Neuronal stem cell (in vitro differentiated cells): ENCODE results near the gene C2orf76.

Source experiments
- DNase-seq: peaks from one replicate; pipeline ENCODE4 v3.0.0-alpha.2; 2013; ENCODE audit warnings: low spot score
- H2AFZ ChIP-seq: one replicate; pipeline ENCODE4 v1.6.1; 2013; ENCODE audit warnings: mild to moderate bottlenecking, low read length, inconsistent platforms
- H2AK5ac ChIP-seq: 2 replicates; pipeline ENCODE4 v1.6.1; 2013; ENCODE audit warnings: low read depth, mild to moderate bottlenecking, inconsistent platforms, low read length, moderate library complexity, mixed read lengths
- H2BK120ac ChIP-seq: 2 replicates; pipeline ENCODE4 v1.6.1; 2013; ENCODE audit warnings: low read depth, mild to moderate bottlenecking, inconsistent platforms, low read length, moderate library complexity, mixed read lengths
- H2BK12ac ChIP-seq: one replicate; pipeline ENCODE4 v1.6.1; 2013; ENCODE audit warnings: low read length, inconsistent platforms
- H2BK15ac ChIP-seq: 2 replicates; pipeline ENCODE4 v1.6.1; 2013; ENCODE audit warnings: mild to moderate bottlenecking, low read length, inconsistent platforms, mixed read lengths
- H2BK5ac ChIP-seq: one replicate; pipeline ENCODE4 v1.6.1; 2013; ENCODE audit warnings: inconsistent platforms, mild to moderate bottlenecking, low read length, moderate library complexity
- H3K14ac ChIP-seq: one replicate; pipeline ENCODE4 v1.6.1; 2013; ENCODE audit warnings: low read length, inconsistent platforms
- H3K18ac ChIP-seq: 2 replicates; pipeline ENCODE4 v1.6.1; 2013; ENCODE audit warnings: low read length, inconsistent platforms
- H3K23ac ChIP-seq: 2 replicates; pipeline ENCODE4 v1.6.1; 2013; ENCODE audit warnings: low read depth, mild to moderate bottlenecking, mixed read lengths, low read length, inconsistent platforms; ENCODE audit not compliant: poor library complexity
- H3K27ac ChIP-seq: replicated peaks from 3 replicates; pipeline ENCODE4 v1.5.1; 2013; ENCODE audit warnings: low read length, inconsistent platforms
- H3K27me3 ChIP-seq, 3 experiments: 2 replicates each; pipeline ENCODE4 v1.6.1; 2013; ENCODE audit warnings: low read length in 3 of 3, mild to moderate bottlenecking in 2 of 3, inconsistent platforms in 1 of 3, low read depth in 1 of 3, mixed read lengths in 1 of 3, moderate library complexity in 1 of 3; ENCODE audit not compliant: control insufficient read depth in 3 of 3, insufficient read depth in 3 of 3
- H3K36me3 ChIP-seq, 2 donors: replicated peaks in 1 of 2; 2 replicates each; pipeline ENCODE4 v1.6.1; 2013; ENCODE audit warnings: low read length in 2 of 2; ENCODE audit not compliant: control insufficient read depth in 2 of 2, insufficient read depth in 2 of 2
- H3K4ac ChIP-seq: 2 replicates; pipeline ENCODE4 v1.6.1; 2013; ENCODE audit warnings: inconsistent platforms, mild to moderate bottlenecking, low read length, moderate library complexity
- H3K4me1 ChIP-seq, 2 donors: 1 replicate in 1 of 2; 2 replicates in 1 of 2; pipeline ENCODE4 v1.6.1; 2013; ENCODE audit warnings: low read length in 2 of 2, low read depth in 1 of 2; ENCODE audit not compliant: control insufficient read depth in 2 of 2, insufficient read depth in 1 of 2
- H3K4me2 ChIP-seq: one replicate; pipeline ENCODE4 v1.6.1; 2013; ENCODE audit warnings: mild to moderate bottlenecking, low read length, inconsistent platforms; ENCODE audit not compliant: insufficient read depth, poor library complexity, severe bottlenecking
- H3K4me3 ChIP-seq, 2 donors: 2 replicates each; pipeline ENCODE4 v1.5.1; 2013; ENCODE audit warnings: low read length in 2 of 2, mild to moderate bottlenecking in 2 of 2, inconsistent platforms in 1 of 2, moderate library complexity in 1 of 2
- H3K79me1 ChIP-seq: one replicate; pipeline ENCODE4 v1.6.1; 2013; ENCODE audit warnings: low read depth, mild to moderate bottlenecking, inconsistent platforms, low read length, moderate library complexity
- H3K9ac ChIP-seq: one replicate; pipeline ENCODE4 v1.6.1; 2013; ENCODE audit warnings: mild to moderate bottlenecking, low read depth, low read length, inconsistent platforms; ENCODE audit not compliant: poor library complexity
- H3K9me3 ChIP-seq, 2 donors: replicated peaks in 1 of 2; 2 replicates each; pipeline versions ENCODE3 to v1.6.1; 2013; ENCODE audit warnings: low read length in 2 of 2, mild to moderate bottlenecking in 2 of 2, inconsistent platforms in 1 of 2, low read depth in 1 of 2, mixed read lengths in 1 of 2, moderate library complexity in 1 of 2; ENCODE audit not compliant: control insufficient read depth in 2 of 2, insufficient read depth in 1 of 2
- H4K8ac ChIP-seq: one replicate; pipeline ENCODE4 v1.6.1; 2013; ENCODE audit warnings: low read depth, mild to moderate bottlenecking, inconsistent platforms, low read length, moderate library complexity
- H4K91ac ChIP-seq: one replicate; pipeline ENCODE4 v1.6.1; 2013; ENCODE audit warnings: low read length, low read depth, mild to moderate bottlenecking, inconsistent platforms; ENCODE audit not compliant: poor library complexity
- WGBS, 2 donors: extraction: QIAGEN DNeasy Blood & Tissue Kit; methylation state at CpG; one replicate each; pipeline ENCODE4 v1.1.7; 2013; ENCODE audit warnings: missing lambda C conversion rate in 2 of 2, mixed read lengths in 1 of 2; ENCODE audit not compliant: insufficient read length in 2 of 2, insufficient replicate concordance in 1 of 2; ENCODE audit errors: extremely low coverage in 2 of 2; 5-methylcytosine and 5-hydroxymethylcytosine counted together

Gene C2orf76

GRCh38 chr2:119402645-119403560 is 36.3 kb upstream of the C2orf76 start:
- H3K18ac ChIP-seq = no peak overlapping the region
- H3K4me3 ChIP-seq = no peak overlapping the region
- H2AK5ac ChIP-seq = no peak overlapping the region
- no peak overlapping the region for H2BK15ac ChIP-seq
- H3K4me2 ChIP-seq = no peak overlapping the region
- H3K36me3 ChIP-seq = no peaks in the 10 kb centered on the region
- H3K9ac ChIP-seq = peak overlapping the region; percentile 7
- H2BK5ac ChIP-seq = no peak overlapping the region
- peaks cover 4% of the 10 kb centered on the region for H3K79me1 ChIP-seq
- H3K4me1 ChIP-seq = peaks cover 0 to 2% of the 10 kb centered on the region in 2 donors
- H3K27ac ChIP-seq = no peak overlapping the region
- no peak overlapping the region for H2BK12ac ChIP-seq
- no peak overlapping the region for H3K14ac ChIP-seq
- H4K8ac ChIP-seq = no peak overlapping the region
- no peak overlapping the region for H4K91ac ChIP-seq
- no peak overlapping the region for H2AFZ ChIP-seq
- peaks cover 0 to 2% of the 10 kb centered on the region in 2 donors for H3K9me3 ChIP-seq
- H3K4ac ChIP-seq = no peak overlapping the region
- H3K23ac ChIP-seq = no peak overlapping the region
- peaks cover 0 to 5% (median 0%) of the 10 kb centered on the region in 3 experiments for H3K27me3 ChIP-seq
- no CpG with 5 or more reads among the region's 10 CpGs for WGBS, 2 donors
- no peak overlapping the region for H2BK120ac ChIP-seq
- DNase-seq = no peak

- peaks cover 0 to 2% of the 10 kb centered on the region in 2 donors for H3K9me3 ChIP-seq
- H2AK5ac ChIP-seq = no peak overlapping the region
- H3K79me1 ChIP-seq = peaks cover 4% of the 10 kb centered on the region
- no peak for DNase-seq
- H3K4ac ChIP-seq = no peak overlapping the region
- no peak overlapping the region for H4K91ac ChIP-seq
- no peaks in the 10 kb centered on the region for H3K36me3 ChIP-seq
- no peak overlapping the region for H2AFZ ChIP-seq
- no peak overlapping the region for H2BK12ac ChIP-seq
- H4K8ac ChIP-seq = no peak overlapping the region
- H3K4me3 ChIP-seq = no peak overlapping the region
- no peak overlapping the region for H3K9ac ChIP-seq
- H3K14ac ChIP-seq = no peak overlapping the region
- no peak overlapping the region for H3K27ac ChIP-seq
- H3K27me3 ChIP-seq = peaks cover 0 to 5% (median 0%) of the 10 kb centered on the region in 3 experiments
- H2BK120ac ChIP-seq = no peak overlapping the region
- no peak overlapping the region for H3K23ac ChIP-seq
- no peak overlapping the region for H2BK15ac ChIP-seq
- peaks cover 0 to 2% of the 10 kb centered on the region in 2 donors for H3K4me1 ChIP-seq
- no peak overlapping the region for H3K18ac ChIP-seq
- H2BK5ac ChIP-seq = no peak overlapping the region
- no CpG with 5 or more reads among the region's 5 CpGs for WGBS, 2 donors
- H3K4me2 ChIP-seq = no peak overlapping the region
These were observed 35.5 kb upstream of the C2orf76 start for GRCh38 chr2:119402106-119402505.

GRCh38 chr2:119397196-119397595 is 30.6 kb upstream of the C2orf76 start:
- peaks cover 4% of the 10 kb centered on the region for H3K79me1 ChIP-seq
- H2AFZ ChIP-seq = no peak overlapping the region
- H3K14ac ChIP-seq = no peak overlapping the region
- H2BK15ac ChIP-seq = peak overlapping the region; percentile 45
- H3K4me1 ChIP-seq = peaks cover 0 to 2% of the 10 kb centered on the region in 2 donors
- peak overlapping the region; percentile 69 for H2BK5ac ChIP-seq
- H4K8ac ChIP-seq = peak overlapping the region; percentile 6
- no peak overlapping the region for H3K9ac ChIP-seq
- no peak overlapping the region for H3K4me2 ChIP-seq
- no CpG with 5 or more reads among the region's 6 CpGs for WGBS, 2 donors
- H3K4ac ChIP-seq = no peak overlapping the region
- no peak overlapping the region for H3K27ac ChIP-seq
- DNase-seq = no peak
- no peak overlapping the region for H2BK120ac ChIP-seq
- H3K36me3 ChIP-seq = no peaks in the 10 kb centered on the region
- H3K23ac ChIP-seq = no peak overlapping the region
- H3K9me3 ChIP-seq = peaks cover 0 to 2% of the 10 kb centered on the region in 2 donors
- no peak overlapping the region for H3K4me3 ChIP-seq
- H4K91ac ChIP-seq = no peak overlapping the region
- H3K27me3 ChIP-seq = peaks cover 0 to 4% (median 0%) of the 10 kb centered on the region in 3 experiments
- peak overlapping the region; percentile 41 for H3K18ac ChIP-seq
- no peak overlapping the region for H2BK12ac ChIP-seq
- H2AK5ac ChIP-seq = peak overlapping the region; percentile 61

- H3K79me1 ChIP-seq = peaks cover 2% of the 10 kb centered on the region
- no peak overlapping the region for H2AFZ ChIP-seq
- no peak overlapping the region for H3K27ac ChIP-seq
- H3K9ac ChIP-seq = no peak overlapping the region
- H4K8ac ChIP-seq = no peak overlapping the region
- DNase-seq = no peak
- H2BK120ac ChIP-seq = no peak overlapping the region
- H2AK5ac ChIP-seq = no peak overlapping the region
- no peak overlapping the region for H3K14ac ChIP-seq
- H3K4me3 ChIP-seq = no peak overlapping the region
- peaks cover 0 to 2% of the 10 kb centered on the region in 2 donors for H3K4me1 ChIP-seq
- H2BK15ac ChIP-seq = no peak overlapping the region
- H3K18ac ChIP-seq = no peak overlapping the region
- H3K4ac ChIP-seq = no peak overlapping the region
- peaks cover 0 to 4% (median 0%) of the 10 kb centered on the region in 3 experiments for H3K27me3 ChIP-seq
- no peak overlapping the region for H2BK12ac ChIP-seq
- H3K36me3 ChIP-seq = no peaks in the 10 kb centered on the region
- H4K91ac ChIP-seq = no peak overlapping the region
- H2BK5ac ChIP-seq = no peak overlapping the region
- H3K23ac ChIP-seq = no peak overlapping the region
- H3K4me2 ChIP-seq = no peak overlapping the region
- no CpG with 5 or more reads among the region's 3 CpGs for WGBS, 2 donors
- no peaks in the 10 kb centered on the region for H3K9me3 ChIP-seq
These were observed 27.5 kb upstream of the C2orf76 start for GRCh38 chr2:119393971-119394748.
